SK-N-SH (cell line): ENCODE results near the gene PCNA. TPM values are rescaled to one million over a fixed set of nuclear protein-coding genes. Genes with fewer than 3 reads are reported as not detected.

Source experiments
- CTCF ChIA-PET: fragments of 300-600, 350-600 bp; formaldehyde crosslinking; extraction: SDS; loops from one replicate; lab custom pipeline; 2021; lab: Yijun Ruan, JAX
- POLR2A ChIA-PET: fragments of 350-600 bp; sonication (Branson Sonifier 250); formaldehyde crosslinking; extraction: SDS; loops from one replicate; lab custom pipeline; 2020; ENCODE audit warnings: antibody characterized with exemption, inconsistent platforms; lab: Yijun Ruan, JAX
- DNase-seq: peaks from one replicate; pipeline ENCODE4 v3.0.0; 2012
- H2AFZ ChIP-seq: fragments of 200-600 bp; sonication (generic); 2 replicates; pipeline ENCODE4 v1.8.1; 2016; ENCODE audit warnings: antibody characterized with exemption, mild to moderate bottlenecking, low read depth
- H3F3A ChIP-seq: fragments of 200-600 bp; sonication (generic); replicated peaks from 2 replicates; pipeline ENCODE3; 2016; ENCODE audit warnings: antibody characterized with exemption, mild to moderate bottlenecking; ENCODE audit not compliant: insufficient read depth
- H3K27ac ChIP-seq, 2 experiments: fragments of 200-500 bp in 1 of 2; fragments of 200-600 bp in 1 of 2; sonication (Bioruptor generic) in 1 of 2; sonication (generic), shearing (Covaris generic) in 1 of 2; 2 replicates each; pipeline versions ENCODE4 v1.5.1 to v1.6.1; 2014 to 2016; ENCODE audit warnings: low read depth in 2 of 2, inconsistent platforms in 1 of 2, low read length in 1 of 2, mild to moderate bottlenecking in 1 of 2, mixed read lengths in 1 of 2
- H3K27me3 ChIP-seq: fragments of 200-600 bp; sonication (generic), shearing (Covaris generic); 2 replicates; pipeline ENCODE4 v1.6.1; 2016; ENCODE audit warnings: mixed run types; ENCODE audit not compliant: insufficient read depth
- H3K36me3 ChIP-seq, 2 experiments: fragments of 200-500 bp in 1 of 2; fragments of 200-600 bp in 1 of 2; sonication (Bioruptor generic) in 1 of 2; sonication (generic) in 1 of 2; replicated peaks in 1 of 2; 2 replicates each; pipeline versions ENCODE3 to v1.5.1; 2014 to 2016; ENCODE audit warnings: low read length in 1 of 2, mild to moderate bottlenecking in 1 of 2; ENCODE audit not compliant: insufficient read depth in 2 of 2, control insufficient read depth in 1 of 2
- H3K4me1 ChIP-seq, 2 experiments: fragments of 200-500 bp in 1 of 2; fragments of 200-600 bp in 1 of 2; sonication (Bioruptor generic) in 1 of 2; sonication (generic), shearing (Covaris generic) in 1 of 2; 2 replicates each; pipeline versions ENCODE4 v1.5.1 to v1.6.1; 2014 to 2016; ENCODE audit warnings: low read depth in 1 of 2, low read length in 1 of 2, mixed run types in 1 of 2; ENCODE audit not compliant: insufficient read depth in 2 of 2, control insufficient read depth in 1 of 2
- H3K4me2 ChIP-seq: fragments of 200-600 bp; sonication (generic), shearing (Covaris generic); 2 replicates; pipeline ENCODE4 v1.6.1; 2017; ENCODE audit warnings: mixed run types
- H3K4me3 ChIP-seq, 2 experiments: fragments of 200-500 bp in 1 of 2; fragments of 200-600 bp in 1 of 2; sonication (Bioruptor generic) in 1 of 2; sonication (generic), shearing (Covaris generic) in 1 of 2; 2 replicates each; pipeline versions ENCODE4 v1.5.1 to v1.8.1; 2014 to 2016; ENCODE audit warnings: low read depth in 2 of 2, inconsistent platforms in 1 of 2, low read length in 1 of 2, mild to moderate bottlenecking in 1 of 2, mixed read lengths in 1 of 2, moderate library complexity in 1 of 2
- H3K79me2 ChIP-seq: fragments of 200-600 bp; sonication (generic); 2 replicates; pipeline ENCODE4 v1.8.1; 2017; ENCODE audit warnings: mild to moderate bottlenecking; ENCODE audit not compliant: insufficient read depth
- H3K9ac ChIP-seq: fragments of 200-600 bp; sonication (generic); 2 replicates; pipeline ENCODE4 v1.6.1; 2017; ENCODE audit warnings: mixed run types
- H3K9me2 ChIP-seq: fragments of 200-600 bp; sonication (generic); 2 replicates; pipeline ENCODE4 v1.6.1; 2017; ENCODE audit warnings: mixed run types
- H3K9me3 ChIP-seq: fragments of 200-600 bp; sonication (generic); 2 replicates; pipeline ENCODE4 v1.6.1; 2017; ENCODE audit warnings: mixed run types, mild to moderate bottlenecking, moderate library complexity
- H4K20me1 ChIP-seq: fragments of 200-600 bp; sonication (generic); 2 replicates; pipeline ENCODE4 v1.6.1; 2017; ENCODE audit warnings: mild to moderate bottlenecking, mixed run types; ENCODE audit not compliant: insufficient read depth
- CTCF ChIP-seq: fragments of 200-600 bp; sonication (generic); IDR thresholded peaks from 2 replicates; pipeline ENCODE4 v1.6.1; 2017; ENCODE audit warnings: antibody characterized with exemption, mild to moderate bottlenecking, moderate library complexity
- ELF1 ChIP-seq: IDR thresholded peaks from 2 replicates; pipeline ENCODE4 v1.4.0; 2012
- FOSL2 ChIP-seq: IDR thresholded peaks from 2 replicates; pipeline ENCODE4 v1.4.0; 2012; ENCODE audit warnings: low read depth, mild to moderate bottlenecking, moderate library complexity, borderline replicate concordance
- GATA2 ChIP-seq: sonication (generic); formaldehyde crosslinking; IDR thresholded peaks from 2 replicates; pipeline ENCODE4 v1.5.0; 2020; ENCODE audit warnings: mild to moderate bottlenecking, missing genetic modification reagents
- IRF3 ChIP-seq: fragments of 150-350 bp; IDR thresholded peaks from 2 replicates; pipeline ENCODE4 v1.6.1; 2016; ENCODE audit warnings: mild to moderate bottlenecking, low read depth, low read length
- RAD21 ChIP-seq: IDR thresholded peaks from 2 replicates; pipeline ENCODE4 v1.6.1; 2012; ENCODE audit warnings: mild to moderate bottlenecking, low read length
- RCOR1 ChIP-seq: fragments of 150-350 bp; IDR thresholded peaks from 2 replicates; pipeline ENCODE4 v1.6.1; 2017; ENCODE audit warnings: antibody characterized with exemption, low read length
- RXRA ChIP-seq: IDR thresholded peaks from 2 replicates; pipeline ENCODE4 v1.4.0; 2012; ENCODE audit warnings: low read depth, mild to moderate bottlenecking, borderline replicate concordance
- SMC3 ChIP-seq: IDR thresholded peaks from 2 replicates; pipeline ENCODE4 v1.6.1; 2012; ENCODE audit warnings: low read depth, low read length, improper control_type of control experiment
- YY1 ChIP-seq: IDR thresholded peaks from 2 replicates; pipeline ENCODE4 v1.4.0; 2012; ENCODE audit warnings: low read depth, mild to moderate bottlenecking
- WGBS: methylation state at CpG from one replicate; pipeline ENCODE4 v1.1.6; 2017; ENCODE audit warnings: low lambda C conversion rate; 5-methylcytosine and 5-hydroxymethylcytosine counted together
- polyA plus RNA-seq, 3 experiments: library from polyadenylated mRNA; depleted of rRNA; stranded (reverse); fragments of >200 nt; gene quantifications; 2 replicates each; pipeline ENCODE4 v1.2.3, GENCODE V29; 2012
- TF ChIP-seq, protein P1 (sequence below): IDR thresholded peaks from 2 replicates; pipeline ENCODE4; 2012
- TF ChIP-seq, protein P2 (sequence below): IDR thresholded peaks from 2 replicates; pipeline ENCODE4 v1.4.0; 2012; ENCODE audit warnings: low read depth
- TF ChIP-seq, protein P3 (sequence below): fragments of 150-350 bp; IDR thresholded peaks from 2 replicates; pipeline ENCODE4 v1.6.1; 2017; ENCODE audit warnings: antibody characterized with exemption, low read length, low read depth, borderline replicate concordance

Gene PCNA
- polyA plus RNA-seq, 1 of the 3 experiments (the other 2 are of a cell fraction) = 185 TPM

GRCh38 chr20:5091902-5092301 lies 27.9 kb downstream of the PCNA start (continued):
- TF ChIP-seq IRF3 (no peak), RAD21 (no peak), RXRA (no peak)

DNA sequence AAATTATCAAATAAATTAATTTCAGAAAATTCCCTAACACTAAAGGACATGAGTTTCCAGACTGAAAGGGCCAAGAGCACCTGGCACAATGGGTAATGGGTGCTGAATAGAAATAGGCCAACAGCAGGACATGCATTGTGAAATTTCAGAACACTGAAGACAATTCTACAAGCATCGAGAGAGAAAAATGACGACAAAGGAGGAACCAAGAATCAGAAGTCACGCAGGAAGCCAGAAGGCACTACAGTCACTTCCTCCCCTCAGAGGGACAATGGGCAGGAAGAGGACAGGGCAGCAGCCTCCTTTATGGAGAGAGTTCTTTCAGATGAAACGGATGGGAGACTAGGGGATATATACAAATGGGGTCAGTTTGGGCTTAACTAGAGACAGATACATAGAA lies 29.6 kb downstream of the PCNA start:
- Histone ChIP-seq H3F3A (no peaks in the 10 kb centered on the region), H3K9ac (no peak overlapping the region), H3K79me2 (no peaks in the 10 kb centered on the region), H3K4me1 (no peaks in the 10 kb centered on the region), H3K27me3 (no peaks in the 10 kb centered on the region), H3K36me3 (peaks cover 3 to 10% of the 10 kb centered on the region in 2 experiments), H2AFZ (no peak overlapping the region), H3K4me3 (no peak overlapping the region), H3K9me2 (no peaks in the 10 kb centered on the region), H4K20me1 (no peaks in the 10 kb centered on the region), H3K27ac (no peak overlapping the region), H3K9me3 (no peaks in the 10 kb centered on the region), H3K4me2 (no peak overlapping the region)
- WGBS = 83% methylated on average over 4 of the region's 4 CpGs
- ChIA-PET CTCF (interaction anchor here (1.3 kb wide), 1 partner anchor 21 kb away, joined by 4 read pairs; no protein-coding TSS in a partner anchor), POLR2A (no interaction called here)
- TF ChIP-seq YY1 (no peak), RAD21 (no peak), RCOR1 (no peak)
- TF ChIP-seq, protein P1, sequence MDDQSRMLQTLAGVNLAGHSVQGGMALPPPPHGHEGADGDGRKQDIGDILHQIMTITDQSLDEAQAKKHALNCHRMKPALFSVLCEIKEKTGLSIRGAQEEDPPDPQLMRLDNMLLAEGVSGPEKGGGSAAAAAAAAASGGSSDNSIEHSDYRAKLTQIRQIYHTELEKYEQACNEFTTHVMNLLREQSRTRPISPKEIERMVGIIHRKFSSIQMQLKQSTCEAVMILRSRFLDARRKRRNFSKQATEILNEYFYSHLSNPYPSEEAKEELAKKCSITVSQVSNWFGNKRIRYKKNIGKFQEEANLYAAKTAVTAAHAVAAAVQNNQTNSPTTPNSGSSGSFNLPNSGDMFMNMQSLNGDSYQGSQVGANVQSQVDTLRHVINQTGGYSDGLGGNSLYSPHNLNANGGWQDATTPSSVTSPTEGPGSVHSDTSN = no peak
- TF ChIP-seq, protein P2, sequence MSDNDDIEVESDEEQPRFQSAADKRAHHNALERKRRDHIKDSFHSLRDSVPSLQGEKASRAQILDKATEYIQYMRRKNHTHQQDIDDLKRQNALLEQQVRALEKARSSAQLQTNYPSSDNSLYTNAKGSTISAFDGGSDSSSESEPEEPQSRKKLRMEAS = no peak
- no peak for DNase-seq

GRCh38 chr20:5088688-5089087 lies 31.1 kb downstream of the PCNA start:
- 79% methylated on average over 3 of the region's 3 CpGs for WGBS
- POLR2A ChIA-PET = no interaction called here

More at GRCh38 chr20:5088688-5089087, 31.1 kb downstream of the PCNA start:
- H3K9me2 ChIP-seq = no peaks in the 10 kb centered on the region
- H3K9ac ChIP-seq = no peak overlapping the region
- DNase-seq = no peak
- no peaks in the 10 kb centered on the region for H3K27me3 ChIP-seq
- H3K9me3 ChIP-seq = no peaks in the 10 kb centered on the region
- no peak overlapping the region for H2AFZ ChIP-seq
- H3F3A ChIP-seq = no peaks in the 10 kb centered on the region
- H4K20me1 ChIP-seq = no peaks in the 10 kb centered on the region
- no peak overlapping the region for H3K27ac ChIP-seq
- TF ChIP-seq SMC3 = no peak
- TF ChIP-seq, protein P3, sequence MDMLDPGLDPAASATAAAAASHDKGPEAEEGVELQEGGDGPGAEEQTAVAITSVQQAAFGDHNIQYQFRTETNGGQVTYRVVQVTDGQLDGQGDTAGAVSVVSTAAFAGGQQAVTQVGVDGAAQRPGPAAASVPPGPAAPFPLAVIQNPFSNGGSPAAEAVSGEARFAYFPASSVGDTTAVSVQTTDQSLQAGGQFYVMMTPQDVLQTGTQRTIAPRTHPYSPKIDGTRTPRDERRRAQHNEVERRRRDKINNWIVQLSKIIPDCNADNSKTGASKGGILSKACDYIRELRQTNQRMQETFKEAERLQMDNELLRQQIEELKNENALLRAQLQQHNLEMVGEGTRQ = no peak
- TF ChIP-seq FOSL2 = no peak
- no peak for TF ChIP-seq IRF3
- no peak for TF ChIP-seq GATA2 (CRISPR knock-in tag)
- no peak for TF ChIP-seq ELF1
- no peak for TF ChIP-seq CTCF
- no peaks in the 10 kb centered on the region for H3K79me2 ChIP-seq
- CTCF ChIA-PET = interaction anchor here (1.1 kb wide), 1 partner anchor 12 kb away, joined by 7 read pairs; no protein-coding TSS in a partner anchor
- H3K36me3 ChIP-seq = peaks cover 3 to 10% of the 10 kb centered on the region in 2 experiments
- H3K4me3 ChIP-seq = no peak overlapping the region
- no peaks in the 10 kb centered on the region for H3K4me1 ChIP-seq
- no peak overlapping the region for H3K4me2 ChIP-seq
